T-helper 17 cell (primary cell): Measurements from ENCODE around the gene PLEKHA8. TPM values are rescaled to one million over a fixed set of nuclear protein-coding genes. Genes with fewer than 3 reads are reported as not detected.

Experiments
- ATAC-seq: fragments of 150-1000 bp; cut with Tn5 transposase; 2 replicates; pipeline ENCODE4 v1.10.0; 2021; ENCODE audit warnings: mild to moderate bottlenecking, moderate library complexity
- DNase-seq, 3 donors: peaks; one replicate each; pipeline versions ENCODE4 v3.0.0 to v3.0.0-alpha.2; 2020 to 2021
- H3K9me3 ChIP-seq: one replicate; pipeline ENCODE4 v1.7.0; 2013; ENCODE audit warnings: low read length, mild to moderate bottlenecking; ENCODE audit not compliant: control insufficient read depth, poor library complexity, severe bottlenecking
- H3K27ac Mint-ChIP-seq: one replicate; pipeline ENCODE4 v1.8.0; 2022; ENCODE audit warnings: mild to moderate bottlenecking, moderate library complexity, mixed read lengths
- H3K27me3 Mint-ChIP-seq: one replicate; pipeline ENCODE4 v1.8.0; 2022; ENCODE audit warnings: mixed read lengths
- H3K36me3 Mint-ChIP-seq: one replicate; pipeline ENCODE4 v1.8.0; 2022; ENCODE audit warnings: low read depth, mixed read lengths
- H3K4me1 Mint-ChIP-seq: one replicate; pipeline ENCODE4 v1.8.0; 2022; ENCODE audit warnings: mild to moderate bottlenecking, mixed read lengths
- H3K4me3 Mint-ChIP-seq: one replicate; pipeline ENCODE4 v1.8.0; 2022; ENCODE audit warnings: mild to moderate bottlenecking, moderate library complexity, mixed read lengths
- total RNA-seq, 4 donors: library from RNA in 2 of 4; stranded (reverse) in 2 of 4; gene quantifications; one replicate each; pipeline ENCODE4 v1.2.3 and lab custom pipeline; 2022 to 2026

Gene PLEKHA8
- total RNA-seq, 2 donors from 2014 or later, result 5.9 to 7.6 TPM

GRCh38 chr7:30028749-30029635, 780 bp downstream of the PLEKHA8 start:
- Mint-ChIP-seq H3K36me3 (no peaks in the 10 kb centered on the region), H3K27me3 (no peaks in the 10 kb centered on the region), H3K27ac (no peak overlapping the region), H3K4me1 (peaks cover 23% of the 10 kb centered on the region), H3K4me3 (no peak overlapping the region)
- ATAC-seq (peak; percentile 11), DNase-seq (peak in 2 of 3 donors; percentile 4 to 29)
- no peaks in the 10 kb centered on the region for H3K9me3 ChIP-seq

DNA sequence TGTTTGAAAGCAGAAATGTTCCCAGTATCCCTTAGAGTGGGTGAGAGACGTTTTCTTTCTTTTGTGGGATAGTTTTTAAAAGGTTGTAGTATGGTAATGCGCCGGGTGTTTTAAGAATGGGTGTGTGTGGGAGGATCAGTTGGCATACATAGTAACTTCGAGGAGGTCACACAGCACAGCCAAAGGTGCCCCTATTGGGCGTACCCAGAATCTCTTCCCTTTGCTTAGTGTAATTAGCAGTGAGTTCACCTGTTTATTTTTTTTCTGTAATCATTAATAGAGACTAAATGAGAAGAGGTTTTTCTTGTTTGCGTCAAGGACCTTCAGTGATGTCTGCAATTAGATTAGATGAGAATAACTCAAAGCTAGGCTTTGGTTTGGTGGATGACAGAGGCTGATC, 1.5 kb downstream of the PLEKHA8 start:
- no peak for DNase-seq
- Mint-ChIP-seq H3K4me1 (peaks cover 23% of the 10 kb centered on the region), H3K36me3 (no peaks in the 10 kb centered on the region), H3K27me3 (no peaks in the 10 kb centered on the region), H3K27ac (no peak overlapping the region), H3K4me3 (no peak overlapping the region)
- ATAC-seq, result no peak
- H3K9me3 ChIP-seq, result no peaks in the 10 kb centered on the region

- Mint-ChIP-seq H3K27ac (no peak overlapping the region), H3K4me3 (no peak overlapping the region), H3K4me1 (peaks cover 6% of the 10 kb centered on the region), H3K27me3 (no peaks in the 10 kb centered on the region), H3K36me3 (no peaks in the 10 kb centered on the region)
- DNase-seq, result no peak
- ATAC-seq, result no peak
- H3K9me3 ChIP-seq, result no peaks in the 10 kb centered on the region
Observed at GRCh38 chr7:30032310-30033125, 4.3 kb downstream of the PLEKHA8 start.

DNA sequence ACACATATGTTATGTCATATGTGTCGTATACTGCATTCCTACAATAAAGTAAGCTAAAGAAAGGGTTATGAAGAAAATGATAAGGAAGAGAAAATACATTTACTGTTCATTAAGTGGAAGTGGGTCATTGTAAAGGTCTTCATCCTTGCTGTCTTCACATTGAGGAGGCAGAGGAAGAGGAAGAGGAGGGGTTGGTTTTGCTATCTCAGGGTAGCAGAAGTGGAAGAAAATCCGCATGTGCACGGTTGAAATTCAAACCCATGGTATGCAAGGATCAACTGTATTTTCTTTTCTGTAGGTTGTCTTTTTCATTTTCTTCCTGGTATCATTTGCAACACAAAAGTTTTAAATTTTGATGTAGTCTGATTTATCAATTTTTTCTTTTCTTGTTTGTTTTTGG, 6.3 kb downstream of the PLEKHA8 start:
- H3K4me1 Mint-ChIP-seq, result no peaks in the 10 kb centered on the region
- H3K9me3 ChIP-seq, result no peaks in the 10 kb centered on the region
- no peaks in the 10 kb centered on the region for H3K27me3 Mint-ChIP-seq
- DNase-seq, result no peak
- no peaks in the 10 kb centered on the region for H3K36me3 Mint-ChIP-seq
- no peak for ATAC-seq
- no peak overlapping the region for H3K4me3 Mint-ChIP-seq
- H3K27ac Mint-ChIP-seq, result no peak overlapping the region

DNA sequence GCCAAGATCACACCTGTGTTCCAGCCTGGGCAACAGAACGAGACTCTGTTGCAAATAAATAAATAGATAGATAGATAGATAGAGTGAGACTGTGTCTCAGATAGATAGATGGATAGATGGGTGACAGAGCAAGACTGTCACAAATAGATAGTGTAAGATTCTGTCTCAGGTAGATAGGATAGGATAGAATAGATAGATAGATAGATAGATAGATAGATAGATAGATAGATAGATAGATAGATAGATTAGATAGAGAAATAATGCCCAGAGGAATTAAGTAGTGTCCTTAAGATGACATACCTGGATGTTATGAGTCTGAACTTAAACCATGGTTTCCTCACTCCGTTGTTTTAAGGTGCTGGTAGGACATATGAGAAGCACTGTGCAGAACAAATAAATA, 8.0 kb downstream of the PLEKHA8 start:
- no peak overlapping the region for H3K27ac Mint-ChIP-seq
- H3K4me1 Mint-ChIP-seq, result peaks cover 5% of the 10 kb centered on the region
- H3K4me3 Mint-ChIP-seq, result no peak overlapping the region
- DNase-seq (no peak), ATAC-seq (no peak)
- no peaks in the 10 kb centered on the region for H3K27me3 Mint-ChIP-seq
- H3K36me3 Mint-ChIP-seq, result no peaks in the 10 kb centered on the region
- no peaks in the 10 kb centered on the region for H3K9me3 ChIP-seq

- no peaks in the 10 kb centered on the region for H3K9me3 ChIP-seq
- ATAC-seq (no peak), DNase-seq (no peak)
- Mint-ChIP-seq H3K27me3 (no peaks in the 10 kb centered on the region), H3K4me1 (peaks cover 10% of the 10 kb centered on the region), H3K4me3 (no peak overlapping the region), H3K27ac (no peak overlapping the region), H3K36me3 (no peaks in the 10 kb centered on the region)
Observed at GRCh38 chr7:30038196-30038980, 10.2 kb downstream of the PLEKHA8 start.

- peaks cover 10% of the 10 kb centered on the region for H3K4me1 Mint-ChIP-seq
- ATAC-seq (no peak), DNase-seq (no peak)
- H3K27me3 Mint-ChIP-seq, result no peaks in the 10 kb centered on the region
- no peak overlapping the region for H3K27ac Mint-ChIP-seq
- no peaks in the 10 kb centered on the region for H3K36me3 Mint-ChIP-seq
- no peak overlapping the region for H3K4me3 Mint-ChIP-seq
- H3K9me3 ChIP-seq, result no peaks in the 10 kb centered on the region
Observed at GRCh38 chr7:30040938-30041337, 12.7 kb downstream of the PLEKHA8 start.

- Mint-ChIP-seq H3K27ac (no peak overlapping the region), H3K27me3 (no peaks in the 10 kb centered on the region), H3K36me3 (no peaks in the 10 kb centered on the region), H3K4me3 (no peak overlapping the region), H3K4me1 (peaks cover 10% of the 10 kb centered on the region)
- no peaks in the 10 kb centered on the region for H3K9me3 ChIP-seq
- ATAC-seq (no peak), DNase-seq (no peak)
Observed at GRCh38 chr7:30041526-30042269, 13.5 kb downstream of the PLEKHA8 start.

DNA sequence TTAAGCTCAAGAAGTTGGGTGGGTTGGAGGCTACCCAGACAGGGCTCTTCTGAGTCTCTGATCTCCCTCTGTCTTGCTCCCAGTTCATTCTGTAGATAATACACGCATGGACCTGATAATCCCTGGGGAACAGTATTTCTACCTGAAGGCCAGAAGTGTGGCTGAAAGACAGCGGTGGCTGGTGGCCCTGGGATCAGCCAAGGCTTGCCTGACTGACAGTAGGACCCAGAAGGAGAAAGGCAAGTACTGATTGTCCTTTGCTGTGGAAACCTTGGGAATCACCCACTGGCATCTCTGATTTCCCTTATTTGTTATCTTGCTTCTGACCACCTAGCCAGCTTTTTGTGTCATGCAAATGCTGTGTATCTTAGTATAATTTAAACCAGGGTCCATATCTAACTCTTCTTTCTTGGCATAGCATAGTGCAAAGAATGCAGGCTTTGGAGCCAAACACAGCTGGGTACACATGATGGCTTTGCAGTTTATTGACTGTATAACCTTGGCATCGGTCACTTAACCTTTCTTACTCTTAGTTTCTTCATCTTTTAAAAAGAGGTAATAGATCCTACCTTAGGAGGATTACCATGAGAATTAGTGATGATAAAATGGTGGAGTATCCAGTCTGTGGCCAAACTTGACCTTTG, 18.0 kb downstream of the PLEKHA8 start:
- Mint-ChIP-seq H3K36me3 (peaks cover 9% of the 10 kb centered on the region), H3K27me3 (no peaks in the 10 kb centered on the region), H3K4me1 (peaks cover 5% of the 10 kb centered on the region), H3K27ac (no peak overlapping the region), H3K4me3 (no peak overlapping the region)
- DNase-seq, result no peak
- H3K9me3 ChIP-seq, result no peaks in the 10 kb centered on the region
- ATAC-seq, result no peak

DNA sequence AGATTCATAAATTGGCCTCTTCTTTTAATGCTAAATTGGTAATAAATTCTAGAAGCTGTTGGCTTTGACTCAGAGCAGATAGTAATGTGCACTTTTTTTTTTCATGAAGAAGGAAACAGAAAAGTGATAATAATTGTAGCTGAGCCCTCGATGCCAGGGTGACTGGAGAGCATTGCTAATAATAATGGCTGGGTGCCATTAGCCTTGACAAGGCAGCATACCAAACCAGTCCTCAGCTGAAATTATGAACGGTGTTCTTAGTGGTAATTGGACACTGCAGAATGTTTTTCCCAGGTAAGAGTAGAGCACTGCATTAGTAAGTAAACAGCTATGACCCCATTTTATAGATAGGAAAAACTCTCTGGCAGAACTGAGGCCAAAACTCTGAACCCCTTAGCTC, 18.9 kb downstream of the PLEKHA8 start:
- peaks cover 9% of the 10 kb centered on the region for H3K36me3 Mint-ChIP-seq
- ATAC-seq (no peak), DNase-seq (no peak)
- peaks cover 2% of the 10 kb centered on the region for H3K4me1 Mint-ChIP-seq
- no peak overlapping the region for H3K27ac Mint-ChIP-seq
- no peaks in the 10 kb centered on the region for H3K27me3 Mint-ChIP-seq
- H3K4me3 Mint-ChIP-seq, result no peak overlapping the region
- no peaks in the 10 kb centered on the region for H3K9me3 ChIP-seq

DNA sequence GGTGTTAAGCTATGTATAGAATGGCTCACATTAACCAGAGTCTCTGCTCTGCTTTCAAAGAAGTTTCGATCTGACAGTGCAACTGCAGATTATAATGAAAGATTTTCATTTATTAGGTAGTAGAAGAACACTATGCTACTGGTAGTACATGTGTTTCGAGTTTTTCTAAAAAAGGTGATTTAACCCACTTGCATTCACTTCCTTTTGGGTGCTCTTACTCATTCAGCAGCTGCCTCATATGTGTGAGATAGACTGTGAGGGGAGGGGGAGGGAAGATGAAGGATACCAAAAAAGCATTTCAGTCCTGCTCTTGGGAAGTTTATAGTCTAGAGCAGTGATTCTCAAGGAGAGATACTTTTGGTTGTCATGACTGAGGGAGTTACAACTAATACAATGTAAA, 20.4 kb downstream of the PLEKHA8 start:
- DNase-seq (no peak), ATAC-seq (no peak)
- H3K4me3 Mint-ChIP-seq, result no peak overlapping the region
- no peaks in the 10 kb centered on the region for H3K9me3 ChIP-seq
- no peaks in the 10 kb centered on the region for H3K27me3 Mint-ChIP-seq
- peaks cover 9% of the 10 kb centered on the region for H3K36me3 Mint-ChIP-seq
- no peaks in the 10 kb centered on the region for H3K4me1 Mint-ChIP-seq
- no peak overlapping the region for H3K27ac Mint-ChIP-seq

DNA sequence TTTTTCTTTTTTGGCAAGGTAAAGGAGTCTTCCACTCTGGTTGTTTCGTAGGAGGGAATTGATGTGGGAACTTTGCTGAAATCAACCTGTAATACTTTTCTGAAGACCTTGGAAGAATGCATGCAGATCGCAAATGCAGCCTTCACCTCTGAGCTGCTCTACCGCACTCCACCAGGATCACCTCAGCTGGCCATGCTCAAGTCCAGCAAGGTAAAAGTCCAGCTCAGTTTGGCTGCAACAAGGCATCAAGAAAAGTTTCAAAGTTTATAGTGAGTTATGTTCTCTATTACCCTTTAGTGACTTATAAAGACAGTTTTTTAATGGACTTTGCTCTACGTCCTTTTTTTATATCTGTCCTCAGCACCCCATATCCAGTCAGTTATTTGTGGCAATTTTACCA, 21.0 kb downstream of the PLEKHA8 start:
- H3K27ac Mint-ChIP-seq, result no peak overlapping the region
- no peaks in the 10 kb centered on the region for H3K9me3 ChIP-seq
- H3K4me1 Mint-ChIP-seq, result no peaks in the 10 kb centered on the region
- H3K36me3 Mint-ChIP-seq, result peaks cover 9% of the 10 kb centered on the region
- ATAC-seq, result no peak
- no peak for DNase-seq
- no peaks in the 10 kb centered on the region for H3K27me3 Mint-ChIP-seq
- H3K4me3 Mint-ChIP-seq, result no peak overlapping the region
